B cell (primary cell): Measurements from ENCODE around the gene GALK1. TPM values are rescaled to one million over a fixed set of nuclear protein-coding genes. Genes with fewer than 3 reads are reported as not detected.

ENCODE experiments used
- ATAC-seq: fragments of 200-7000 bp; cut with Tn5 transposase; one replicate; pipeline ENCODE4 v1.10.0; 2021; ENCODE audit warnings: low read depth, mild to moderate bottlenecking, moderate number of reproducible peaks, moderate library complexity
- CTCF ChIA-PET: fragments of 350-600 bp; sonication (Branson Sonifier 250); formaldehyde crosslinking; loops from one replicate; lab custom pipeline; 2021; ENCODE audit warnings: antibody characterized with exemption, inconsistent platforms; lab: Charles Lee
- POLR2A ChIA-PET: fragments of 350-600 bp; sonication (Branson Sonifier 250); formaldehyde crosslinking; loops from one replicate; lab custom pipeline; 2021; ENCODE audit warnings: antibody characterized with exemption; lab: Charles Lee
- DNase-seq: peaks from one replicate; pipeline ENCODE4 v3.0.0; 2013
- H2AFZ ChIP-seq: 2 replicates; pipeline ENCODE4 v1.6.1; 2012; ENCODE audit warnings: mild to moderate bottlenecking, low read depth, low read length; ENCODE audit not compliant: insufficient read depth, poor library complexity, severe bottlenecking
- H3K27ac ChIP-seq, 2 donors: 1 replicate in 1 of 2; 2 replicates in 1 of 2; pipeline ENCODE4 v1.5.1; 2012 to 2013; ENCODE audit warnings: low read length in 2 of 2, mild to moderate bottlenecking in 2 of 2, moderate library complexity in 1 of 2
- H3K27me3 ChIP-seq, 4 experiments: fragments of 200-600 bp in 1 of 4; sonication (generic) in 1 of 4; replicated peaks in 1 of 4; 1 replicate in 2 of 4; 2 replicates in 2 of 4; pipeline versions ENCODE4 v1.6.1 to v1.7.0; 2013 to 2016; ENCODE audit warnings: low read length in 3 of 4, mild to moderate bottlenecking in 2 of 4, mixed read lengths in 1 of 4, moderate library complexity in 1 of 4; ENCODE audit not compliant: insufficient read depth in 4 of 4, control insufficient read depth in 3 of 4; ENCODE audit errors: control extremely low read depth in 1 of 4
- H3K36me3 ChIP-seq, 2 experiments: replicated peaks in 1 of 2; 1 replicate in 1 of 2; 2 replicates in 1 of 2; pipeline versions ENCODE4 v1.6.1 to v1.7.1; 2013; ENCODE audit warnings: low read length in 1 of 2; ENCODE audit not compliant: insufficient read depth in 2 of 2, control insufficient read depth in 1 of 2; ENCODE audit errors: control extremely low read depth in 1 of 2, extremely low read depth in 1 of 2
- H3K4me1 ChIP-seq, 2 donors: fragments of 200-600 bp in 1 of 2; sonication (generic) in 1 of 2; 1 replicate in 1 of 2; 2 replicates in 1 of 2; pipeline versions ENCODE4 v1.5.1 to v1.6.1; 2013 to 2017; ENCODE audit warnings: low read length in 2 of 2; ENCODE audit not compliant: control insufficient read depth in 2 of 2, insufficient read depth in 2 of 2
- H3K4me2 ChIP-seq: replicated peaks from 2 replicates; pipeline ENCODE3; 2012; ENCODE audit warnings: mild to moderate bottlenecking, low read depth, low read length; ENCODE audit not compliant: poor library complexity, severe bottlenecking
- H3K4me3 ChIP-seq, 5 experiments: fragments of 200-600 bp in 1 of 5; sonication (generic) in 1 of 5; 1 replicate in 3 of 5; 2 replicates in 2 of 5; pipeline versions ENCODE4 v1.5.1 to v1.7.0; 2011 to 2016; ENCODE audit warnings: low read length in 4 of 5, mild to moderate bottlenecking in 4 of 5, low read depth in 2 of 5, control low read depth in 1 of 5, moderate library complexity in 1 of 5; ENCODE audit not compliant: insufficient read depth in 1 of 5; ENCODE audit errors: control extremely low read depth in 1 of 5, extremely low read depth in 1 of 5
- H3K79me2 ChIP-seq: fragments of 200-600 bp; sonication (generic); one replicate; pipeline ENCODE4 v1.6.0; 2016; ENCODE audit warnings: low read length; ENCODE audit not compliant: control insufficient read depth, insufficient read depth
- H3K9ac ChIP-seq: fragments of 200-600 bp; sonication (generic); 2 replicates; pipeline ENCODE4 v1.6.1; 2017; ENCODE audit warnings: mild to moderate bottlenecking, low read length, moderate library complexity
- H3K9me3 ChIP-seq, 3 donors: one replicate each; pipeline versions ENCODE4 v1.6.1 to v1.7.1; 2013; ENCODE audit warnings: low read length in 2 of 3; ENCODE audit not compliant: control insufficient read depth in 2 of 3, insufficient read depth in 1 of 3; ENCODE audit errors: control extremely low read depth in 1 of 3
- H4K20me1 ChIP-seq: 2 replicates; pipeline ENCODE4 v1.6.0; 2012; ENCODE audit warnings: mild to moderate bottlenecking, low read length; ENCODE audit not compliant: insufficient read depth, control insufficient read depth, poor library complexity, severe bottlenecking
- H3K27ac Mint-ChIP-seq: one replicate; pipeline ENCODE4 v1.8.0; 2021; ENCODE audit warnings: mixed read lengths
- H3K27me3 Mint-ChIP-seq: one replicate; pipeline ENCODE4 v1.8.0; 2021; ENCODE audit warnings: mixed read lengths
- H3K4me1 Mint-ChIP-seq: one replicate; pipeline ENCODE4 v1.8.0; 2021; ENCODE audit warnings: mixed read lengths
- H3K4me3 Mint-ChIP-seq: one replicate; pipeline ENCODE4 v1.8.0; 2021; ENCODE audit warnings: mixed read lengths
- H3K9me3 Mint-ChIP-seq: one replicate; pipeline ENCODE4 v1.8.0; 2022; ENCODE audit warnings: mixed read lengths; ENCODE audit not compliant: insufficient read depth
- EZH2 ChIP-seq: IDR thresholded peaks from 2 replicates; pipeline ENCODE4 v1.6.1; 2012; ENCODE audit warnings: borderline replicate concordance, low read depth, mild to moderate bottlenecking, moderate library complexity, low read length; ENCODE audit not compliant: insufficient read depth, poor library complexity, severe bottlenecking
- WGBS: methylation state at CpG from one replicate; pipeline ENCODE4 v1.1.5; 2013; ENCODE audit warnings: missing lambda C conversion rate; ENCODE audit not compliant: insufficient coverage; 5-methylcytosine and 5-hydroxymethylcytosine counted together
- intact Hi-C: fragments of 100-400 bp; cut with micrococcal nuclease; formaldehyde crosslinking; loops from one replicate; pipeline ENCODE4 v1.10.0; 2022
- polyA plus RNA-seq: library from polyadenylated mRNA; depleted of rRNA; stranded (reverse); fragments of >200 nt; gene quantifications from 2 replicates; pipeline ENCODE4 v1.2.3, GENCODE V29; 2012
- total RNA-seq, 2 donors: library from RNA; stranded (reverse); fragments of 120-200 nt in 1 of 2; gene quantifications; 1 replicate in 1 of 2; 2 replicates in 1 of 2; pipeline versions ENCODE4 v1.2.3 to v1.2.4, GENCODE V29; 2013 to 2022
- TF ChIP-seq, protein P1 (sequence below): fragments of 200-600 bp; IDR thresholded peaks from one replicate; pipeline ENCODE4 v1.8.0; 2022; ENCODE audit warnings: antibody characterized with exemption, mild to moderate bottlenecking

Gene GALK1
- total and polyA plus RNA-seq, 2 donors (not counting 1 experiment from before 2014, with no cell fraction given): 29.8 to 37.4 TPM

- Histone ChIP-seq H2AFZ (peak overlapping the region; percentile 96), H3K27me3 (no peaks in the 10 kb centered on the region), H3K27ac (peak overlapping the region in 1 of 2 donors; percentile 19), H3K79me2 (no peaks in the 10 kb centered on the region), H3K36me3 (peaks cover 0 to 7% of the 10 kb centered on the region in 2 experiments), H3K4me2 (peak overlapping the region; percentile 100), H3K4me3 (peak overlapping the region in 4 of 5 experiments; percentile 55 to 84 (median 62)), H3K9ac (peak overlapping the region; percentile 76), H3K4me1 (peaks cover 9 to 29% of the 10 kb centered on the region in 2 donors), H3K9me3 (no peaks in the 10 kb centered on the region), H4K20me1 (no peaks in the 10 kb centered on the region)
- ATAC-seq: peak; percentile 83
- intact Hi-C loops: loop anchor here (1.0 to 10.0 kb wide), 2 partner anchors 74 to 251 kb away; partner anchors contain the start of gene CDK3
- WGBS: 7% methylated on average over 76 of the region's 76 CpGs
- H3K27ac Mint-ChIP-seq: no peak overlapping the region
- H3K4me3 Mint-ChIP-seq: peak overlapping the region; percentile 71
- POLR2A ChIA-PET: interaction anchor here (0.6 to 3.4 kb wide), 18 partner anchors 11 to 1828 kb away, joined by 3 to 23 read pairs (median 6); partner anchors contain the start of genes GALK1, MRPL38, SLC25A19 and SMIM5
- TF ChIP-seq EZH2: no peak
- TF ChIP-seq, protein P1, sequence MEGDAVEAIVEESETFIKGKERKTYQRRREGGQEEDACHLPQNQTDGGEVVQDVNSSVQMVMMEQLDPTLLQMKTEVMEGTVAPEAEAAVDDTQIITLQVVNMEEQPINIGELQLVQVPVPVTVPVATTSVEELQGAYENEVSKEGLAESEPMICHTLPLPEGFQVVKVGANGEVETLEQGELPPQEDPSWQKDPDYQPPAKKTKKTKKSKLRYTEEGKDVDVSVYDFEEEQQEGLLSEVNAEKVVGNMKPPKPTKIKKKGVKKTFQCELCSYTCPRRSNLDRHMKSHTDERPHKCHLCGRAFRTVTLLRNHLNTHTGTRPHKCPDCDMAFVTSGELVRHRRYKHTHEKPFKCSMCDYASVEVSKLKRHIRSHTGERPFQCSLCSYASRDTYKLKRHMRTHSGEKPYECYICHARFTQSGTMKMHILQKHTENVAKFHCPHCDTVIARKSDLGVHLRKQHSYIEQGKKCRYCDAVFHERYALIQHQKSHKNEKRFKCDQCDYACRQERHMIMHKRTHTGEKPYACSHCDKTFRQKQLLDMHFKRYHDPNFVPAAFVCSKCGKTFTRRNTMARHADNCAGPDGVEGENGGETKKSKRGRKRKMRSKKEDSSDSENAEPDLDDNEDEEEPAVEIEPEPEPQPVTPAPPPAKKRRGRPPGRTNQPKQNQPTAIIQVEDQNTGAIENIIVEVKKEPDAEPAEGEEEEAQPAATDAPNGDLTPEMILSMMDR: peak; percentile 76
- peaks cover 4% of the 10 kb centered on the region for H3K27me3 Mint-ChIP-seq
- H3K9me3 Mint-ChIP-seq: no peaks in the 10 kb centered on the region
- DNase-seq: peak; percentile 86
- CTCF ChIA-PET: interaction anchor here (0.5 to 5.9 kb wide), 49 partner anchors 10 to 792 kb away, joined by 3 to 87 read pairs (median 4); partner anchors contain the start of genes GALK1, MIF4GD, MRPL58 and RECQL5
- H3K4me1 Mint-ChIP-seq: peaks cover 23% of the 10 kb centered on the region
These were observed 11.2 kb downstream of the GALK1 start for GRCh38 chr17:75753514-75754377.
